Nephron progenitor cell (in vitro differentiated cells): ENCODE results near the gene RAB40A.

Experiments used
- DNase-seq: peaks from one replicate; pipeline ENCODE4 v3.0.0; 2021
- H3K27ac Mint-ChIP-seq: 2 replicates; pipeline ENCODE4 v1.8.0; 2021; ENCODE audit warnings: mild to moderate bottlenecking, moderate library complexity, mixed read lengths
- H3K27me3 Mint-ChIP-seq: 2 replicates; pipeline ENCODE4 v1.8.0; 2021; ENCODE audit warnings: mild to moderate bottlenecking, low read depth, mixed read lengths; ENCODE audit not compliant: poor library complexity
- H3K36me3 Mint-ChIP-seq: 2 replicates; pipeline ENCODE4 v1.8.0; 2021; ENCODE audit warnings: low read depth, mixed read lengths
- H3K4me1 Mint-ChIP-seq: 2 replicates; pipeline ENCODE4 v1.8.0; 2021; ENCODE audit warnings: mixed read lengths
- H3K4me3 Mint-ChIP-seq: 2 replicates; pipeline ENCODE4 v1.8.0; 2021; ENCODE audit warnings: mild to moderate bottlenecking, moderate library complexity, mixed read lengths
- H3K9me3 Mint-ChIP-seq: 2 replicates; pipeline ENCODE4 v1.8.0; 2021; ENCODE audit warnings: mild to moderate bottlenecking, moderate library complexity, mixed read lengths
- CTCF ChIP-seq: fragments of 200-600 bp; sonication (generic); IDR thresholded peaks from 2 replicates; pipeline ENCODE4 v1.5.0; 2021; ENCODE audit warnings: antibody characterized with exemption

The RAB40A gene

GRCh38 chrX:103519389-103519788, at the start of gene RAB40A:
TSS of gene RAB40A (minus strand) at chrX:103519489. CDS start at chrX:103500756, 18,733 bp downstream.
- TF ChIP-seq CTCF = no peak
- DNase-seq = no peak
- Mint-ChIP-seq H3K4me3 (no peak within 1 kb of the TSS), H3K36me3 (no peaks in the 10 kb centered on the region), H3K4me1 (peaks cover 7% of the 10 kb centered on the region), H3K27me3 (no peaks in the 10 kb centered on the region), H3K27ac (no peak within 1 kb of the TSS), H3K9me3 (no peaks in the 10 kb centered on the region)

GRCh38 chrX:103565752-103566151, 46.5 kb upstream of the RAB40A start:
- Mint-ChIP-seq H3K27ac (no peak overlapping the region), H3K4me3 (no peak overlapping the region), H3K9me3 (peaks cover 4% of the 10 kb centered on the region), H3K36me3 (no peaks in the 10 kb centered on the region), H3K27me3 (peaks cover 3% of the 10 kb centered on the region), H3K4me1 (no peaks in the 10 kb centered on the region)
- TF ChIP-seq CTCF = no peak
- no peak for DNase-seq

- no peak for TF ChIP-seq CTCF
- no peak for DNase-seq
- no peaks in the 10 kb centered on the region for H3K36me3 Mint-ChIP-seq
- H3K27me3 Mint-ChIP-seq = peaks cover 8% of the 10 kb centered on the region
- no peak overlapping the region for H3K27ac Mint-ChIP-seq
- no peaks in the 10 kb centered on the region for H3K4me1 Mint-ChIP-seq
- peaks cover 4% of the 10 kb centered on the region for H3K9me3 Mint-ChIP-seq
- H3K4me3 Mint-ChIP-seq = no peak overlapping the region
Observed at GRCh38 chrX:103565197-103565596, 45.9 kb upstream of the RAB40A start.

- Mint-ChIP-seq H3K27me3 (peaks cover 18% of the 10 kb centered on the region), H3K9me3 (peaks cover 4% of the 10 kb centered on the region), H3K27ac (no peak overlapping the region), H3K4me3 (no peak overlapping the region), H3K4me1 (no peaks in the 10 kb centered on the region), H3K36me3 (no peaks in the 10 kb centered on the region)
- no peak for DNase-seq
- no peak for TF ChIP-seq CTCF
Observed at GRCh38 chrX:103562801-103563200, 43.5 kb upstream of the RAB40A start.

GRCh38 chrX:103560256-103560655, 41.0 kb upstream of the RAB40A start:
- no peaks in the 10 kb centered on the region for H3K4me1 Mint-ChIP-seq
- no peak for TF ChIP-seq CTCF

GRCh38 chrX:103556963-103557612, 37.8 kb upstream of the RAB40A start:
- Mint-ChIP-seq H3K27me3 (peaks cover 34% of the 10 kb centered on the region), H3K4me1 (peaks cover 10% of the 10 kb centered on the region), H3K36me3 (no peaks in the 10 kb centered on the region), H3K4me3 (no peak overlapping the region), H3K27ac (no peak overlapping the region), H3K9me3 (no peaks in the 10 kb centered on the region)
- TF ChIP-seq CTCF = no peak
- no peak for DNase-seq

More at GRCh38 chrX:103560256-103560655, 41.0 kb upstream of the RAB40A start:
- no peak overlapping the region for H3K4me3 Mint-ChIP-seq
- peaks cover 4% of the 10 kb centered on the region for H3K9me3 Mint-ChIP-seq
- H3K36me3 Mint-ChIP-seq = no peaks in the 10 kb centered on the region
- DNase-seq = no peak
- H3K27ac Mint-ChIP-seq = no peak overlapping the region
- H3K27me3 Mint-ChIP-seq = peaks cover 29% of the 10 kb centered on the region
